Esophagus mucosa (tissue), 1 donor: ENCODE data around the gene C16orf96. TPM values are rescaled to one million over a fixed set of nuclear protein-coding genes. Genes with fewer than 3 reads are reported as not detected.

Experiments
- ATAC-seq: fragments of 200-7000 bp; cut with Tn5 transposase; one replicate; pipeline ENCODE4 v1.9.1; 2020
- total RNA-seq: library from RNA; stranded (reverse); gene quantifications from one replicate; pipeline ENCODE4 v1.2.4, GENCODE V29; 2023
- donor health status: DM: yes; HTN: yes; CAD: no.

Gene C16orf96
- total RNA-seq, 1 donor from 2014 or later, result 0.04 TPM

DNA sequence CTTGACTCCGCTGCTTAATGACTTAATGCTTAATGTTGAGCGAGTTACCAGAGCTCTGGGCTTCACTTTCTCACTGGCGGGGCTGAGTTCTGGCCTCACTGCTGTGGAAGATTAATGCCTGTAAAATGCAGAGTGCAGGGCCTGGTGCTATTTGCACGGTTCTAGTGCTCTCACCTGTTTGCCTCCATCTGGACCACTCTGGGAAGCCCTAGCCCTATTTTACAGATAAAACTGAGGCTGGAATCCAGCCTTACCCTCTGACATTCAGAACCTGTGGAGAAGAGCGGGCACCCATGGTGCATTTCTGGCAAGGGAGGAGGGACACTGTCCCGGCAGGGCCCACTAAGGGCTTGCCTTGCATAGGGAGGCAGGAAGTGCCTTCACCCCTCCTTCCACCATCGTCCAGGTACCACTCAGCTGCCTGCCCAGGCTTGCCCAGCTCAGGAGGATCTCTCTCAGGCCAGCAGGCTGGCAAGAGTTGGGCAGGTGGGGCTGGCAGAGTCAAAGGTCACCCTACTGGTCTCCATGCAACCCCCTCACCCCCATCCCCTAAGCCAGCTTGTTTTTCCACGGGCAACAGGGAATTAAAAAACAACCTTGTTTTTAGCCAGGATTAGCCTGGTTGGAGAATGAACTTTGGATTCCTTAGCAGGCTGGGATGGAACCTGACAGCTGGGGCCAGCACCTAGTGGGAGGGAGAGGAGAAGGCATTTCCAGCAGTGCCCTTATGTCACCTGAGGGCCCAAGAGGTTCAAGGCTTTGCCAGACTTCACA, 62.7 kb downstream of the C16orf96 start:
- no peak for ATAC-seq

- no peak for ATAC-seq
These were observed 67.5 kb downstream of the C16orf96 start for GRCh38 chr16:4623593-4623992.

GRCh38 chr16:4624015-4624826, 68.1 kb downstream of the C16orf96 start, which contains the start of gene MGRN1:
TSS of gene MGRN1 (plus strand) at chr16:4624826. CDS start at chr16:4624961, 135 bp downstream.
- peak; percentile 95 for ATAC-seq

DNA sequence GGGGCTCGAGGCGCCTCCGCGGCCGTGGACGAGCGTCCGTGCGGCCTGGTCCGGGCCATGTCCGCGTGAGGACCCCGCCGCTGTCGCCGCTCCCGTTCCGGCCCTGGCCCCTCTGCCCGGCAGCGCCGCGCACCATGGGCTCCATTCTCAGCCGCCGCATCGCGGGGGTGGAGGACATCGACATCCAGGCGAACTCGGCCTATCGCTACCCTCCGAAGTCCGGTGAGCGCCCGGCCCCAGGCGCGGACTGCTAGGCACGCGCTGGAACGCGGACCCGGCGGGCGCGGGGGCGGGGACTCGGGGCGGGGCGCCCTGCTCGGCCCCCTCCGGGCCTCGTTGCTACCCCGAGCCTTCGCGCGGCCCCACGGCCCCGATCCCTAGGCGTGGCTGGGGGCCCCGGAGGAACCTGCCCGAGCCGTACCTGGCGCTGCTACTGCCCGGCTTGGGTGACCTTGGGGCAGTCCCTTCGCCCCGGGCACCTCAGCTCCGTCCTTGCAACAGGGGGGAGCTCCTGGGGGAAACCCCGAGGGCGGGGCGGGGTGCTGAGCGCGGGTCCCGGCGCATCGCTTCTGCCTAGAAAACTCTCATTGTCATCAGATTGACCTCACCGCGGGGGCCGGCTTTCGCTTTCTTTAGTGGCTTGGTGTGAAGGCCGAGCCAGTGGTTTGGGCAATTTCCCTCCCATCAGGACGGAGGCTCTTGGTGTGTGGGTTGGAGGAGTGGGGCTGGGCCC, 68.9 kb downstream of the C16orf96 start:
- peak; percentile 48 for ATAC-seq

- peak; percentile 13 for ATAC-seq
These were observed 69.5 kb downstream of the C16orf96 start for GRCh38 chr16:4625560-4626159.

DNA sequence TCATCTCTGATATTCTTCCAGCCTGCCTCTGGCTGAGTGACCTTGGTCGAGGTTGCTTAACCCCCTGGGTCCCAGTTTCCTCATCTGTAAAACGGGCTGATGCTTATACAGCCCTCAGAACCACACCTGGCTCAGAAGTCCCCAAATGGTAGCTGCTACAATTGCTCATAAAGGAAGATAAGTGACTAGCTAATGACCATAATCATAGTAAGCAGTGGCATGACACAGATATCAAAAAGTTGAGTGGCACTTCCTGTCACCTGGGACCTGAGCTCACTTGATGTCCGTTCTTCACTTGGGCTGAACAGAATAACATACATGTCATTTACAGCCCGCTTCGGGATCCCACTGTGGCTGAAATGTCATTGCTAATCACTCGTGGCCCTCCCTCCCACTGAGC, 70.3 kb downstream of the C16orf96 start:
- no peak for ATAC-seq

DNA sequence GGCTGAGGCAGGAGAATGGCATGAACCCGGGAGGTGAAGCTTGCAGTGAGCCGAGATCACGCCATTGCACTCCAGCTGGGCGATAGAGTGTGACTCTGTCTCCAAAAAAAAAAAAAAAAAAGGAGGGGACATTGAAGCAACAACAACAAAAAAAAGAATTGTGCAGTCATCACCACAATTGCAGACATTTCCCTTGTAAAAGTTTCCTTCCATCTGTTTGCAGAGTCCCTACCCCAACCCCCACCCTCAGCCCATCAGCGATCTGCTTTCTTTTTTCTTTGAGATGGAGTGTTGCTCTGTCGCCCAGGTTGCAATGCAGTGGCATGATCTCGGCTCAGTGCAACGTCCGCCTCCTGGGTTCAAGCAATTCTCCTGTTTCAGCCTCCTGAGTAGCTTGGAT, 72.1 kb downstream of the C16orf96 start:
- no peak for ATAC-seq

- no peak for ATAC-seq
These were observed 75.3 kb downstream of the C16orf96 start for GRCh38 chr16:4631444-4631843.

DNA sequence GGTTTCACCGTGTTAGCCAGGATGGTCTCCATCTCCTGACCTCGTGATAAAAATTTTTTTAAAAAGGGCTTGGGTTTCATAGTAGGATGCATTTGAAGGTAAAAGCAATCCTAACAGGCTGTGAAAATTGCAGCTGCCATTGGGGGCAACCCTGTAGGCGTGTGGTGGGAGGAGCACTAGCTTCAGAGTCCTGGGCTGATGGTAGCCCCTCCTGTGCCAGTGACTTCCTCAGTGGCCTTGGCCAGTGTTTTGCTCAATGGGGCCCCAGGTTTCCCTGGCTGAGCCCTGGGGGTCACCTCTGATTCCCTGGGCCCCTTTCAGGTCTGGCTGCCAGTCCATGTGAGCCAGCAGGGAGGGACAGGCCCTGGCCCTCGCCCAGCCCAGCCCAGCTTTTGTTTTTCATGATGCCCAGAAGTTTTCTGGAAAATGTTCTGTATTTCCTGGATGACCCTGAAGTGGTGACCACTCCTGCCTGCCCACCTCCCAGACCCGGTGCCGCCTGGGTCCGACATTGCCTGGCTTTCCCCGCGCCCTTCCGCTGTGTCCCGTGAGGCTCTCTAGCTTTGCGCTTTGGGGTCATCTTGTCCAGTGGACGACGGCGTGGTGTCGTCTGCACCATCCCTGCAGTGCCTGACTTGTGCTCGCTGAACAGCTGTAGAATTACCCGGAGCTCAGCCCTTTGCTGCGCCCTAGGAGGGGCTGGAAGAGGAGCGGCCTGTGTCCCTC, 77.9 kb downstream of the C16orf96 start:
- no peak for ATAC-seq

DNA sequence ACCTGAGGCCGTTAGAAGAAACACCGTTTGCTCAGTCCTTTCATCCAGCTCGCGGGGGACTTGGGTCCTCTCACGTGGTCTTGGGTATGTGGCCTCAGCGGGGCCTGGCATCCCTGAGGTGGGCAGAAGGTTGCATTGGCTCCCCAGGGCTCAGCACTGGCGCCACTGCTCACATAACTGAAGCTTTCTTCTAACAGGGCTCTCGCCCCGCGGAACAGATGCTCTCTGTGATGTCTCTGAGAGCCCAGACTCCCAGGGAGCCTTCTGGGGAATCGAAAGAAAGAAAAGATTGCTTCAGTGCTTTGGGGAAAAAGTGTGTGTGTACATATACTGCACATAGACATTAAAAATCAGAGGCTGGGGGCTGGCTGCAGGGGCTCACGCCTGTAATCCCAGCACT, 78.6 kb downstream of the C16orf96 start:
- ATAC-seq, result no peak

DNA sequence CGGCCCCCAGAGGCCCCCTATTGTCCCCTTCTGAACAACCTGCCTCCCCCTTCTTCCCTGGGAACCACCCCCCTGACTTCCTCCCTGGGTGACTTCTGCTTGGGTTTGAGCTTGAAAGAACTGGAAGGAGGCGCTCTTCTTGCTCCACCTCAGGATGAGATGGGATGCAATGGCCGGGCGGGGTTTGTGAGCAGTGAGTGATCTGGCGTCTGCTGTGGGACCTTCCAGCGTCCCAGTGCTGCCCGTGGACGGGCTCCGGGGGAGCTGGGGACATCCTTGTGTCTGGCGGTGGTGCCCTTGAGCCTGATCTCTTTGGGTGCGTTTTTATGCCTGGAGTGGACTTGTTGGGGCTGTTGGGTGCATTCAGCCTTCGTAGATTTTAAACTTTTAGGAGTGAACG, 80.1 kb downstream of the C16orf96 start:
- no peak for ATAC-seq

GRCh38 chr16:4637501-4638166, 81.5 kb downstream of the C16orf96 start:
- no peak for ATAC-seq

GRCh38 chr16:4639899-4640509, 83.9 kb downstream of the C16orf96 start:
- no peak for ATAC-seq

GRCh38 chr16:4640572-4641305, 84.6 kb downstream of the C16orf96 start:
- peak; percentile 51 for ATAC-seq

DNA sequence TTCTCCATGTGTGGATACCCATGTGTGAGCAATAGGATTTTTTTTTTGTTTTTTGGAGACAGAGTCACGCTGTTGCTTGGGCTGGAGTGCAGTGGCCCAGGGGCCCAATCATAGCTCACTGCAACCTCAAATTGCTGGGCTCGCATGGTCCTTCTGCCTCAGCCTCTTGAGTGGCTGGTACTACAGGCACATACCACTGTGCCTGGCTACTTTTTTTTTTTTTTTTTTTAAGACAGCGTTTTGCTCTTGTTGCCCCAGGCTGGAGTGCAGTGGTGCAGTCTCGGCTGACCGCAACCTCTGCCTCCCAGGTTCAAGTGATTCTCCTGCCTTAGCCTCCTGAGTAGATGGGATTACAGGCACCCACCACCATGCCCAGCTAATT, 85.2 kb downstream of the C16orf96 start:
- no peak for ATAC-seq

DNA sequence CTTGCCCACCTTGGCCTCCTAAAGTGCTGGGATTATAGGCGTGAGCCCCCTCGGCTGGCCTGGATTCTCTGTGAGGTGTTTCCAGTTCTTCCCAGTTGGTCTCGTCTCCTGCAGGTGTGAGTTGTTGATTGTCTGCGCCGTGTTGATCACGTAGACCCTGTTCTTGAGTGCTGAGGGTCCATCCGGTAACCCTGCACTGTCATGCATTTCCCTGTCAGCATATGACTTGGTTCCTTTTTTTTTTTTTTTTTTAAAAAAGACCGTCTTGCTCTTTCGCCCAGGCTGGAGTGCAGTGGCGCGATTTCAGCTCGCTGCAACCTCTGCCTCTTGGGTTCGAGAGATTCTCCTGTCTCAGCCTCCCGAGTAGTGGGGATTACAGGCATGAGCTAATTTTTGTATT, 85.8 kb downstream of the C16orf96 start:
- ATAC-seq, result no peak

GRCh38 chr16:4646773-4647643, 90.9 kb downstream of the C16orf96 start:
- ATAC-seq, result peak; percentile 5

DNA sequence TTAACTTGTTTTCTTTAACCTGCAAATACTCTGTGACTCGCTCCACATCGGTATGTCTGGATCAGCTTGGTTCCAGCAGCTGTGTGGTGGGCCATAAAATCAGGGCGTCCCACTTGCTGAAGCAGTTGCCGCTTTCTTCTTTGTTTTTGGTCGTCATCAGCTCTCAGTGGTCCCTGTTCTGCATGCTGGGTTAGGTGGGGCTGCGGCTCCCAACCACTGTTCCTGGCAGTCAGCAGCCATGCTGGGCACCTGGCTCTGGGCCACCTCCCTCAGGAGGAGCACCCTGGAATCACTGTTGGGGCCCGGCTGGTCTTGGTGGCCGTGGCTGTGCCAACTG, 91.5 kb downstream of the C16orf96 start:
- no peak for ATAC-seq

DNA sequence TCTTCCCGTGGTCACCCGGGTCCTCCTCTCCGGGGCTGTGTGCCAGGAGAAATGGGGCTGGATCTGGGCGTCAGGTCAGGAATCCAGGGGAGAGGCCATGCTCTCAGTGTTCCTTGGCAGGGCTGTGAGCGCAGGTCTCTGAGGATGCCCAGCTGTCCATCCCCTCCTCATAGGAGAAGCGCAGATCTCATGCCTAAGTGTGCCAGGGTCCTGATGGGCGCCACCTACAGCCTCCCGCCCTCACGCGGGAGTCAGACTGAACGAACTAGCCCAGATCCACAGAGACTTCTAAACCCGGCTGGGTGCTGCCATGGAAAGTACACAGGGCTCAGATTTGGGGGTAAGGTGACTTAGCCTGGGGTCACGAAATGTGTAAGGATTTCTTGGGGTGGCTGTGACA, 92.8 kb downstream of the C16orf96 start:
- no peak for ATAC-seq
